HG03520 (cell line): ENCODE data around the gene MTIF3.

Experiments used
- ATAC-seq: cut with Tn5 transposase; IDR thresholded peaks from one replicate; pipeline ENCODE4 v1.9.1; 2021; ENCODE audit warnings: mild to moderate bottlenecking, moderate library complexity; ENCODE audit not compliant: unreplicated experiment

MTIF3 gene

GRCh38 chr13:27461940-27462584 is 11.7 kb upstream of the MTIF3 start:
- no peak for ATAC-seq

GRCh38 chr13:27455331-27455855 is 5.0 kb upstream of the MTIF3 start:
- ATAC-seq: no peak

DNA sequence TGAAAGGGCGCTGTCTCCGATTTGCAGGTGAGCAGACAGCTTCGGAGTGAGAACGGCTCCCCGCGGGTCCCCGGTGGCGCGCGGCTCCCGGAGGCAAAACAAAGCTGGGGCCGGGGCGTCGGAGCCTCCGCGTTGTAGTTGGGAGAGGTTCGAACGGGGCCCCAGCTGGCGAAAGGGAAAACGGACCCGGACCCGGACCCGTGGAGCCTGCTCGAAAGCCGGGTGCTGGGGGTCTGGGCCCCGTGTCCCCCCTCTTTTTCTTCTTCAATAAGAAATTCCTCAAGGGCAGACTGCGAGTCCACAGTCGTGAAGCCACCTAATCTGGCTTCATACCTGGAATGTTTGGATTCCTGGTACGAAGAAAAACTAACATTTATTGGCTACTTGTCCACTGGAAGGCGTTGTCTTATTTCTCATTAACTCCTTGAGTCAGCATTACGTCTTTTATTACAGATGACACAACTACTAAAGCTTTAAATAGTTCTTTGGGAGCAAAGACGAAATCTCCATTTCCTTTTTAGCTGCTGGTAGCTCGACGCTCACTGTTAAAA is 632 bp upstream of the MTIF3 start:
- ATAC-seq: no peak

DNA sequence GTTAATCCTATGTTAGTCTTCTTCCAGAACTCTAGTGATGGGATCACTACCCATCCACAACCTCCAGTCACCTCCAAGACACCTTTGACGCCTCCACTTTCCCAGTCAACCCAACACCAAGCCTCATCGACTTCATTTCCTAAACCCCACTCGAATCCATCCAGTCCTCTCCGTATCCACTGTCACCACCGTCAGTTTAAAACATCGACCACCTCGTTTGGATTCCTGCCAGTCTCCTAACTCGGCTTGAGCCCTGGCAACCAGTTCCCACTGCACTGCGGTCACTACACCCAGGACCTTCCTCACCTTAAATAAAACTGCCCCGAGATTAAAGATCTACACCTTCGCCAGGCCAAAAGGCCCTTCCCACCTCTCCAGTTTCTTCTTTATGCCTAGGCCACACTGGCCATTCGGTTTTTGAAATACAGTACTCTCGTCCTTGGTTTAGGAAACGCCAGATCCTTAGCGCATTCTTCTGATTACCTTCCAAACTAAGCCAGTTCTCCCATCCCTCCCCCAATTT is 1.2 kb downstream of the MTIF3 start:
- no peak for ATAC-seq

DNA sequence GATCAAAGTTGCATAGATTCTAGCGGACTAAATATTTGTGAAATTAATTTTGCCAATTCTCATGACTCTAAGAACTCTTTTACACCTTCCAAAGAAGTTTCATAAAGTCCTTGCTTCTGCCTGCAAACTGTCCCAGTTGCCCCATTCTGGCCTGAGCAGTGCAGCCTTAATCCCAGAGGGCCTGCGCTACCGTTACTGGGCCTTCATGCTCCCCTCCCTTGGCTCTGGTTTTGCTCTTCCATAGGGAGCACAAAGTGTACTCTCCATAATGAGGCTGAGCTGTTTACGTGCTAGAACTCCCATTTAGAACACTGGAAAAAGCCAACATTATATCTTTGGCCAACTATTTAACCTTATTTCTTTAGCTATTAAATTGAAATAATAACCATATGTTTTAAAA is 2.1 kb downstream of the MTIF3 start:
- no peak for ATAC-seq

- ATAC-seq: no peak
Measured at GRCh38 chr13:27446986-27447583, 3.3 kb downstream of the MTIF3 start.

- no peak for ATAC-seq
Measured at GRCh38 chr13:27442797-27443196, 7.6 kb downstream of the MTIF3 start.

DNA sequence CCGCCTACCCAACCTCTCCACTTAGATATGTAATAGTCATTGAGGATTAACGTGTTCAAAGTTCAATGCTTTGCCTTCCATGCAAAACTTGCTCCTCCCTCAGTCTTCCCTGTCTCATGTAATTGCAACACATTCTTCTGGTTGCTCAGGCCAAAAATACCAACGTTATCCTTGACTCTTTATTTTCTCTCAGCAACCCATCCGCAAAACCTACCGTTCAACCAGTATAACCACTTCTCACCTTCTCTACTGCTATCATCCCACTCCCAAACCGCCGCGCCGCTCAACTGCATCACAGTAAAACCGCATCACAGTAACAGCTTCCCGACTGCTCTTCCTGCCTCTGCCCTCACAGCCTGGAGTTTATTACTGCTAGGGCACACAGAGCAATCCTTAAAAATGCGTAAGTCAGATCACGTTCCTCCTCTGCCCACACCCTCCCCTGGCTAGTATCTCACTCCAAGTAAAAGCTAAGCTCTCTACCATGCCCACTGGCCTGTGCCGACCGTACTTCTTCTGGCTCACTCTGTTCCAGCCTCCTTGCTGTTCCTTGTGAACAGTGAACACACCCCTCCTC is 8.2 kb downstream of the MTIF3 start:
- no peak for ATAC-seq

- no peak for ATAC-seq
Measured at GRCh38 chr13:27440408-27440807, 10.0 kb downstream of the MTIF3 start.

DNA sequence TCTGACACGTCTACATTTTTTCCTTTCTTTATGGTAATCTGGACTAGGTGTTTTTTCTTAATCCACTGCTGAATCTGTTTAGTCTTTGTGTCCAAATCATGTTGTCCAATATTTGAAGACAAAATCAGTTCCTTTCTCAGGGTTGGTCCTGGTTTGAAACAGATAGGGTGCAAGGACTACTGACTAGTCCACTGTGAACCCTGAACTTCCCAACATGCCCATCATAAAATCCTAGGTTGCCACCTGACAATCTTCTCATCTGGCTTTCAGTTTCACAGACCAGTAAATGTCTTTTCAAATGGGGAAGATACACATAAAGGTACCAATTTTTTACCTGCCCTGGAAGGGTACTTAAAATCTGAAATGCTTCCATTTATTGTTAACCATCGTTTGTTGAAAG is 13.2 kb downstream of the MTIF3 start:
- ATAC-seq: no peak

GRCh38 chr13:27432611-27433210 is 17.7 kb downstream of the MTIF3 start:
- no peak for ATAC-seq

GRCh38 chr13:27432180-27432579 is 18.2 kb downstream of the MTIF3 start:
- no peak for ATAC-seq

- no peak for ATAC-seq
Measured at GRCh38 chr13:27428160-27428559, 22.2 kb downstream of the MTIF3 start.

- ATAC-seq: no peak
Measured at GRCh38 chr13:27427641-27428040, 22.7 kb downstream of the MTIF3 start.

- ATAC-seq: peak; percentile 39
Measured at GRCh38 chr13:27425918-27426630, 24.3 kb downstream of the MTIF3 start.

GRCh38 chr13:27425158-27425917 is 25.0 kb downstream of the MTIF3 start:
- ATAC-seq: no peak

DNA sequence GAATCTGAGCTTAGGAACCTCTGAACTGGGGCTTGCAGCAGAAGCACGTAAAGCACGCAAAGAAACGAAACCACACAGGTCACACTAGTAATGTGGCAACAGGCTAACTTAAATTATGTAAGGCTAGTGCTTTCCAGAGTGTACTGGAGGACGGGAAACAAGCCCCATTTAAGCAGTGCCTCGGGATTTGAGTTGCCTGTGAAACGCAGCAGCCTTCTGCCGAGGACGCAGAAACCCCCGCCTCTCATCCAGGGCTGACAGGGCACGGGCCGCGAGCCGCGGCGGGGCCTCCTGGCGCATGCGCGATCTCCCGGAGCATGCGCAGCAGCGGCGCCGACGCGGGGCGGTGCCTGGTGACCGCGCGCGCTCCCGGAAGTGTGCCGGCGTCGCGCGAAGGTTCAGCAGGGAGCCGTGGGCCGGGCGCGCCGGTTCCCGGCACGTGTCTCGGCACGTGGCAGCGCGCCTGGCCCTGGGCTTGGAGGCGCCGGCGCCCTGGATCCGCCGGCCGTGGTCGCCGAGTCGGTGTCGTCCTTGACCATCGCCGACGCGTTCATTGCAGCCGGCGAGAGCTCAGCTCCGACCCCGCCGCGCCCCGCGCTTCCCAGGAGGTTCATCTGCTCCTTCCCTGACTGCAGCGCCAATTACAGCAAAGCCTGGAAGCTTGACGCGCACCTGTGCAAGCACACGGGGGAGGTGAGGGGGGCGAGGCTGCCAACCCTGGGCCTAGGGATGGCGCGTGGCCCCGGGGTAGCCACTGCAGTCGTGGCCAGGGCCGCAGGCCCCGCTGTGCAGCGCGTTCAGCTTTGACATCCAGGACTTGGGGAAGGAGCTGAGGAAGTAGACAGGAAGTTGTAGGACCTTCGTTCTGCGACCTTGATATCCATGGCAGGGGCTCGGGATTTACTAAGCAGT is 25.9 kb downstream of the MTIF3 start, which contains the start of gene GTF3A:
Gene GTF3A, plus strand, starts transcription at position 374 of the 912 bp plus-strand sequence.
- peak; percentile 56 for ATAC-seq

DNA sequence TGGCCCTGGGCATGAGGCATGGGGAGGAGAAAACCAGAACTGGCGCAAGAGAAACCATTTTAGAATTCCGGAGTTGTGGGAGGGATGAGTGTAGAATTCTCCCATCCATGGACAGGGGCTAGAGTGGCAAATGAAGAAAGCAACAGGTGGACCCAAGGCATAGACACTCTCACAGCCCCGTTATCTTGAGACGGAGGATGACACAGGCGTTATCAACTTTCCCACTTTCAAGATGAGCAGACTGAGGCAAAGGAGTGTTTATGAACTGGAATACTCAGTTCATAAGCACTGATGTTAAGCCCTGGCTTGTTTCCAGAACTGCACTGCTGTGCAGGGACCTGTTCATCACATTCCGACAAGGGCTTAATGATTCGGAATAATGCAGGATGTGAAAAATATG is 27.0 kb downstream of the MTIF3 start:
- ATAC-seq: no peak
